ENCODE data around the gene MRPL10.

Gene MRPL10

GRCh38 chr17:47851764-47852112, 20.4 kb upstream of the MRPL10 start:
- Histone ChIP-seq H3K9ac (ENCODE audit: low read length) (no peak overlapping the region), H2AFZ (ENCODE audit: low read length) (no peak overlapping the region), H3F3A (ENCODE audit: insufficient read depth, low read length) (no peaks in the 10 kb centered on the region), H3K27ac (ENCODE audit: low read length) (no peak overlapping the region), H3K9me2 (replicated peaks; ENCODE audit: insufficient read depth, low read length) (no peaks in the 10 kb centered on the region), H3K36me3 (replicated peaks; ENCODE audit: insufficient read depth, low read length) (no peaks in the 10 kb centered on the region), H3K4me1 (ENCODE audit: low read length) (0 out of 2 replicates have a peak, but pooled peaks cover 4% of the 10 kb centered on the region), H3K27me3 (replicated peaks; ENCODE audit: insufficient read depth, low read length) (peaks cover 96% of the 10 kb centered on the region), H3K9me3 (replicated peaks; ENCODE audit: insufficient read depth, low read length) (no peaks in the 10 kb centered on the region), H3K4me3 (ENCODE audit: low read length) (no peak overlapping the region), H3K79me2 (ENCODE audit: low read length) (no peaks in the 10 kb centered on the region), H4K20me1 (ENCODE audit: insufficient read depth, low read length) (no peaks in the 10 kb centered on the region), H3K4me2 (ENCODE audit: low read depth, low read length) (no peak overlapping the region)
- no peak for DNase-seq
- no peak for TF ChIP-seq EZH2phosphoT487 (IDR thresholded peaks at IDR 0.05; ENCODE audit: low read length)
- no peak for TF ChIP-seq EZH2 (optimal IDR thresholded peaks at IDR 0.05; ENCODE audit: low read depth, low read length)
- TF ChIP-seq CTCF (IDR thresholded peaks at IDR 0.05; ENCODE audit: low read length), result no peak

GRCh38 chr17:47850692-47851573, 19.6 kb upstream of the MRPL10 start, which contains the start of gene SP6:
TSS of gene SP6 (minus strand) at chr17:47851163. CDS start at chr17:47848429, 2,734 bp downstream.
- H3K9me2 ChIP-seq (replicated peaks; ENCODE audit: insufficient read depth, low read length), result no peaks in the 10 kb centered on the region
- no peak within 1 kb of the TSS for H3K9ac ChIP-seq (ENCODE audit: low read length)
- H3K4me1 ChIP-seq (ENCODE audit: low read length), result 0 out of 2 replicates have a peak, but pooled peaks cover 4% of the 10 kb centered on the region
- TF ChIP-seq EZH2 (optimal IDR thresholded peaks at IDR 0.05; ENCODE audit: low read depth, low read length) (no peak), CTCF (IDR thresholded peaks at IDR 0.05; ENCODE audit: low read length) (peak; percentile 16; the same call in 1 of the 2 replicates), EZH2phosphoT487 (IDR thresholded peaks at IDR 0.05; ENCODE audit: low read length) (no peak)
- H3K9me3 ChIP-seq (replicated peaks; ENCODE audit: insufficient read depth, low read length), result no peaks in the 10 kb centered on the region
- peak within 1 kb of the TSS; percentile 77 for H3K4me2 ChIP-seq (ENCODE audit: low read depth, low read length)
- no peaks in the 10 kb centered on the region for H3K36me3 ChIP-seq (replicated peaks; ENCODE audit: insufficient read depth, low read length)
- no peaks in the 10 kb centered on the region for H3K79me2 ChIP-seq (ENCODE audit: low read length)
- peak within 1 kb of the TSS; percentile 46 for H2AFZ ChIP-seq (ENCODE audit: low read length)
- peak within 1 kb of the TSS; percentile 42 for H3K4me3 ChIP-seq (ENCODE audit: low read length)
- peak; percentile 69 for DNase-seq
- no peak within 1 kb of the TSS for H3K27ac ChIP-seq (ENCODE audit: low read length)
- H4K20me1 ChIP-seq (ENCODE audit: insufficient read depth, low read length), result no peaks in the 10 kb centered on the region
- H3F3A ChIP-seq (ENCODE audit: insufficient read depth, low read length), result no peaks in the 10 kb centered on the region
- peaks cover 96% of the 10 kb centered on the region for H3K27me3 ChIP-seq (replicated peaks; ENCODE audit: insufficient read depth, low read length)

GRCh38 chr17:47850373-47850691, 19.0 kb upstream of the MRPL10 start:
- Histone ChIP-seq H3K9me3 (replicated peaks; ENCODE audit: insufficient read depth, low read length) (no peaks in the 10 kb centered on the region), H3F3A (ENCODE audit: insufficient read depth, low read length) (no peaks in the 10 kb centered on the region), H3K4me2 (ENCODE audit: low read depth, low read length) (peak overlapping the region; percentile 77), H3K27me3 (replicated peaks; ENCODE audit: insufficient read depth, low read length) (peaks cover 96% of the 10 kb centered on the region), H3K4me3 (ENCODE audit: low read length) (peak overlapping the region; percentile 42), H3K9ac (ENCODE audit: low read length) (no peak overlapping the region), H3K4me1 (ENCODE audit: low read length) (0 out of 2 replicates have a peak, but pooled peaks cover 4% of the 10 kb centered on the region), H3K9me2 (replicated peaks; ENCODE audit: insufficient read depth, low read length) (no peaks in the 10 kb centered on the region), H3K79me2 (ENCODE audit: low read length) (no peaks in the 10 kb centered on the region), H2AFZ (ENCODE audit: low read length) (no peak overlapping the region), H3K27ac (ENCODE audit: low read length) (no peak overlapping the region), H3K36me3 (replicated peaks; ENCODE audit: insufficient read depth, low read length) (no peaks in the 10 kb centered on the region), H4K20me1 (ENCODE audit: insufficient read depth, low read length) (no peaks in the 10 kb centered on the region)
- TF ChIP-seq EZH2phosphoT487 (IDR thresholded peaks at IDR 0.05; ENCODE audit: low read length), result no peak
- no peak for TF ChIP-seq CTCF (IDR thresholded peaks at IDR 0.05; ENCODE audit: low read length)
- TF ChIP-seq EZH2 (optimal IDR thresholded peaks at IDR 0.05; ENCODE audit: low read depth, low read length), result no peak
- DNase-seq, result no peak

Measured in MM.1S (cell line).